NCI-H82 (cell line): Measurements from ENCODE around the gene PIGB.
"Not testable (repeated sequence)": the region's sequence is repeated elsewhere in the genome, so short reads cannot be mapped to it uniquely, and the experiment has no call there.

ENCODE experiments used
- DNase-seq: peaks from one replicate; lab custom pipeline; 2025; lab: John Stamatoyannopoulos, UW

The PIGB gene

DNA sequence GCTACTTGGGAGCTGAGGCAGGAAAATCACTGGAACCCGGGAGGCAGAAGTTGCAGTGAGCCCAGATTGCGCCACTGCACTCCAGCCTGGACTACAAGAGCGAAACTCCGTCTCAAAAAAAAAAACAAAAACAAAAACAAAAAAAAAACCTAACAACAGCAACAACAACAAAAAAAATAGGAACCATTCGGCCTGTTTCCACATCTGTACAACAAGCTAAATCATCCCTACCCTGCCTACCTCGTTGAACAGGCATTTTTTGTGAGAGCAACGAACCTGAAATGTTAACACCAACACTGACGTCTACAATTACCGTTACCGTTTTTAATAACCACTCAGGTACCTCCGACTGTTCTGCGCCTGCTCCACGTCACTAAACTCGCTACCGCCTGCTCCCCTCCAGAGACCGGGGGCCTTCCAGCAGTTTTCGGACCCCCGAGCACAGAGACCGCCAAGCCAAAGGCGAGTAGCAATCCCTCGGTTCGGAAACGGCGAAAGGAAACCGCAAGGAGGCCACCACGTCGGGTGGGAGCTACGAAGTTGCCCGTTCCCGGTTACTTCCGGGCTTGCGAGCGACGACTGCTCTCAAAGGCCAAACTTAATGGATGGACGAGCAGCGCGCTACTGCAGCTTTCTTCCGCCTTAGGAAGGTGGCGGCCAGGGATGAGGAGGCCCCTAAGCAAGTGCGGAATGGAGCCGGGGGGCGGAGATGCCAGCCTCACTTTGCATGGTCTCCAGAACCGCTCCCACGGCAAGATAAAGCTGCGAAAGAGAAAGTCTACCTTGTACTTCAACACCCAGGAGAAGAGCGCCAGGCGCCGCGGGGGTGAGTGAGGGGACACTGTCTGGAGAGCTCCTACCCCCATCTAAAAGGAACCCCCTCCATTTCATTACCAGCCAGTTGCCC, at the start of gene PIGB, which contains the start of gene PIGBOS1:
TSS of gene PIGB (plus strand) at position 635 of the 907 bp plus-strand sequence. CDS start at position 664, 29 bp downstream.
TSS of gene PIGBOS1 (minus strand) at position 536 of the 907 bp plus-strand sequence. CDS start 1,331 bp downstream, outside the sequence.
- peak; percentile 91 for DNase-seq

- DNase-seq = no peak
Observed at GRCh38 chr15:55270291-55270690, 48.7 kb upstream of the PIGB start.

GRCh38 chr15:55276324-55276723, 42.7 kb upstream of the PIGB start:
- DNase-seq = no peak

DNA sequence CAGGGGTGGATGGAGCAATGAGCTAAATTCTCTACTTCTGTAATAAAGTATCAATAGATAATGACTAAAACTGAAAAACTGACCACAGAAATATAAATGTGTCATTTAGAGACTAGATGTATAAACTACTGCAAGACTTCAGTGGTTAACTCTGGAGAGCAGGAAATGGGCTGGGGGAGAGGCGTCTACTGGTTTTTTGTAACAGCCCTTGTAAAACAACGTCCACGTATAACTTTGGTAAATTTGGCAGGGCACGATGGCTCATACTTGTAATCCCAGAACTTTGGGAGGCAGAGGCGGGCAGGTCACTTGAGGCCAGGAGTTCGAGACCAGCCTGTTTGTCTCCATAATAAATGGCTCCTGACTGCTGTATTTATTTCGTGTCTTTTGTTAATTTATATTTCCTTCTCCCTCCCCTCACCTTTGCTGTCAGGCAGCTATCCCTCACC, 41.9 kb upstream of the PIGB start:
- DNase-seq = no peak

- DNase-seq = no peak
Observed at GRCh38 chr15:55277715-55278114, 41.3 kb upstream of the PIGB start.

DNA sequence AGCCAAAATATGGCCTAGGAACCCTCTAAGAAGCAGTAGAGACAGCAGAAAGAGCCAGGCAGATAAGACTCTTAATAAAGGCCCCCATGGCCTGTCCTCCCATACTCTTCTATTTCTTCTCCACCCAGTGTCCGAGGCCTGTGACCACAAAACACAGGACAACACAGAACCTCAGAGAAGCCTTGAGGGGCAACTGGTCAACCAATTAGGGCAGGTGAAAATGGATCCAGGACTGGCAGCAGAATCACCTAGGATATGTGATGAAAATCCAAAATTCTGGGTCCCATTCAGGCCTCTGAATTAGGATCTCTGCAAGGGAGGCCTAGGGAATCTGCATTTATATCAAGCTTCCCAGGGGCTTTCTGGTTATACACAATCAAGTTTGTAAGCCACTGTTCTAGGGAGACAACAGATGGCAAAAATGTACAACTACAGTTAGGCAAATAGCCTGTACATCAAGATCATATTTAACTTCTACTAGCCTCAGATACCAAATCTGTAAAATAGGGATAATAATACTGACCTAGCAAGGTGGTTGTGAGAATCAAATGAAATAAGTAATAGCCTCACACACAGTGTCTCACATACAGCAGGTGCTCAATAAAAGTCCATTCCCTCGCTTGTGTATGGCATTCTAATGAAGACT, 39.8 kb upstream of the PIGB start:
- DNase-seq = no peak

DNA sequence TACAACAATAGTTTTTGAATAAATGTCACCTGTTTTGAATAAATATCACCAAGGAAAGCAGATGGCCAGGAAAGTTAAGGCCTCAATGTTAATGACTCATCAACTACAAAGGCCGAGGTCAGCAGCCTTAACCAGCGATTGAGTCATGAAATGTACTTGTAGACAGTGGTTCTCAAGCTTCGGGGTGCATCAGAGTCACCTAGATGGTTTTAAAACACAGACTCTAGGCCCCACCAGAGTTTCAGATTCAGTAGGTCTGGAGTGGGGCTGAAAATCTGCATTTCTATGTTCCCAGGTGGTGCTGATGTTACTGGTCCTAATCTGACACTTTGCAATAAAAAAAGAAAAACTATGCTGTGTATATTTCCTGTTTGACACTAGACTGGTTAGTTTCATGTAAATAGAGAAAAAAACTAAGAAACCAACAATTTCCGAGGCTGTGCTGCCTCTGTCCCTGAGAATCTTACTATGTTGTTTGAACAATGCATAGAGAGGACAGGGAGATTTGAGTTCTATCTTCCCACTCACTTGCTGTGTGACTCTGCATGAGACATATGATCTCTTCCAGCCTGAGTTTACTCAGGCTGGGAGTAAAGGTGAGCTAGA, 39.2 kb upstream of the PIGB start:
- no peak for DNase-seq

DNA sequence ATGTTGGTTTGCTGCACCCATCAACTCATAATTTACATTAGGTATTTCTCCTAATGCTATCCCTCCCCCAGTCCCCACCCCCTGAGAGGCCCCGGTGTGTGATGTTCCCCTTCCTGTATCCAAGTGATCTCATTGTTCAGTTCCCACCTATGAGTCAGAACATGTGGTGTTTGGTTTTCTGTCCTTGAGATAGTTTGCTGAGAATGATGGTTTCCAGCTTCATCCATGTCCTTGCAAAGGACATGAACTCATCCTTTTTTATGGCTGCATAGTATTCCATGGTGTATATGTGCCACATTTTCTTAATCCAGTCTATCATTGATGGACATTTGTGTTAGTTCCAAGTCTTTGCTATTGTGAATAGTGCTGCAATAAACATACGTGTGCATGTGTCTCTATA, 38.4 kb upstream of the PIGB start:
- DNase-seq = not testable (repeated sequence)

GRCh38 chr15:55281517-55282228, 37.3 kb upstream of the PIGB start:
- no peak for DNase-seq

GRCh38 chr15:55282284-55282833, 36.7 kb upstream of the PIGB start:
- DNase-seq = no peak

DNA sequence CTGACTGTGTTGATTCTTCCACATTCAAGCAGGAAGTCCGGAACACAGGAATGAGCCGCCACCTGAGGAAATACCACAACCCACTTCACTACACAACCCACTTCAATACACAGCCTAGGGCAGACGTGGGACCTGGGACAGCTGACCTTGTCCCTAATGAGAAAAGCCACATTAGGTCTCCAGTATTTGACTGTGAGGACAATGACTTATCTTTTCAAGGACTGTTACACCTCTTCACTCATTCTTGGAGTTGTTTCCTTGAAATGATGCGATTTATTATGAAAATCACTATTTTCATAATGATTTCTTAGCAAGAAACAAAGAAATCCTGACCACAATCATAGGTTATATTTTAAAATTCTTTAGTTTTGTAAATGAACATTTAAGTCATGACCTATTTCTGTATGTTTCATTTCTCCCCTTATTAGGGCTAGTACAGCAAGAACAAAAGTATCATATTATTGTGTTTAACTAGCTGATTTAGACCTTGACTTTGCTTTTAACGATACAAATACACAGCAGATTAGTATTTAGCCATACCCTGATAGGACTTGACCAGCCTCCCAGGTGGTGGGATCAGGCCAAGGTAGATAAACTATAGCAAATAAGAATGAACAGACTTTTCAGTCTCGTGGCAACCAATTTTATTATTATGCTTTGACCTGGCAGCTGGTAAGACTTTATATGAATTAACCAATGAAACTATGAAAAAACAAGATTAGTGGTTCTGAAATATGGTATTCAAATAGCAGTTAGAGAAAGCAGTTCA, 35.5 kb upstream of the PIGB start:
- no peak for DNase-seq

GRCh38 chr15:55284426-55284825, 34.6 kb upstream of the PIGB start:
- DNase-seq = no peak

- not testable (repeated sequence) for DNase-seq
Observed at GRCh38 chr15:55286442-55287189, 32.4 kb upstream of the PIGB start.

DNA sequence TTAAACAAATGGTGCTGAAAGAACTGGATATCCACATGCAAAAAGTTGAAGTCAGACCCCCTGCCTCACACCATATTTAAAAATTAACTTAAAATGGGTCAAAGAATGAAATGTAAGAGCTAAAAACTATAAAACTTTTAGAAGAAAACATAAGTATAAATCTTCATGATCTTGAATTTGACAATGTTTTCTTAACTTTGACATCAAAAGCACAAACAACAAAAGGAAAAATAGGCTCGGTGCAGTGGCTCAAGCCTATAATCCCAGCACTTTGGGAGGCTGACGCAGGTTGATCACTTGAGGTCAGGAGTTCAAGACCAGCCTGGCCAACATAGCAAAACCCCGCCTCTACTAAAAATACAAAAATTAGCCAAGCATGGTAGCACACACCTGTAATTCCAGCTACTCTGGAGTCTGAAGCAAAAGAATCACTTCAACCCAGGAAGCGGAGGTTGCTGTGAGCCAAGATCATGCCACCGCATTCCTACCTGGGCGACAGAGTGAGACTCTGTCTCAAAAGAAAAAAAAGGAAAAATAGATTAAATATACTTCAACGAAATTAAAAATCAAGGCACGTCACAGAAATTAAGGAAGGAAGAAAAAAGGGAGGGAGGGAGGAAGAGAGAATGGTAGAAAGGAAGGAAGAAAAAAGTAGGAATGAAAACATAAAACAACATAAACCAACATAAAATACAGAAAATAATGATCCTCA, 30.9 kb upstream of the PIGB start:
- no peak for DNase-seq

DNA sequence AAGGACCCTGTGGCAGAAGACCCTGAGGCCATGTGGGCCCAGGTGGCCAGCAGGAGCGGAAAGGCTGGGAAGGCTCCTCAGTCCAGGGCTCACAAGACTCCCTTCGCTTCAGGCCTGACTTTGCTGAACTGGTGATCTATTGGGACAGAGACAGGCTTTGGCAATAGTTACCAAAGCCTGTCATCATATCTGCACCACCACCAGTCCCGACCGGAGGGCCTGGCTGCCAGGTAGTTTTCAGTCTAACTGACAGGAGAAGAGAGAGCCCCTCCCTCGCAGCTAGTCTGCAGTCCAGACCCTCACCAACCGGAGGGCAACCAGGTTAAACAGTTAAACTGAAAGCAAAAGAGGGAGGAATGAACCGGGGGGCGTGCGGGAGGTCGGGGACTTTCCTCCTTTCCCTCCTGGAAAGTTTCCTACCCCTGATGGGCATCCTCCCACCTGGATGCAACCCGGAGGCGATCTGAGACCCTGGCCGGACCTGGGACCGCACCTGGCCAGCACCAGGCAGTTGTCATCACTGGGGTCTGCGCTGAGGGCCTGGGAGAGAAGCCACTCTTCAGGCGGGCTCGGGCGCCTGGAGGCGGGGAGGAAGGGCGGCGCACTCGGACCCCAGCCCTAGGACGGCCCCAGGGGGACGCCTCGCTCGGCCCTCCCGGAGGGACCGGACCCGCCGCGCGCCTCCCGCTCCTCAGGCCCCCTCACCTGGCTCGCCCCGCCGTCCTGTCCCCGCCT, 29.8 kb upstream of the PIGB start:
- DNase-seq = peak; percentile 50

DNA sequence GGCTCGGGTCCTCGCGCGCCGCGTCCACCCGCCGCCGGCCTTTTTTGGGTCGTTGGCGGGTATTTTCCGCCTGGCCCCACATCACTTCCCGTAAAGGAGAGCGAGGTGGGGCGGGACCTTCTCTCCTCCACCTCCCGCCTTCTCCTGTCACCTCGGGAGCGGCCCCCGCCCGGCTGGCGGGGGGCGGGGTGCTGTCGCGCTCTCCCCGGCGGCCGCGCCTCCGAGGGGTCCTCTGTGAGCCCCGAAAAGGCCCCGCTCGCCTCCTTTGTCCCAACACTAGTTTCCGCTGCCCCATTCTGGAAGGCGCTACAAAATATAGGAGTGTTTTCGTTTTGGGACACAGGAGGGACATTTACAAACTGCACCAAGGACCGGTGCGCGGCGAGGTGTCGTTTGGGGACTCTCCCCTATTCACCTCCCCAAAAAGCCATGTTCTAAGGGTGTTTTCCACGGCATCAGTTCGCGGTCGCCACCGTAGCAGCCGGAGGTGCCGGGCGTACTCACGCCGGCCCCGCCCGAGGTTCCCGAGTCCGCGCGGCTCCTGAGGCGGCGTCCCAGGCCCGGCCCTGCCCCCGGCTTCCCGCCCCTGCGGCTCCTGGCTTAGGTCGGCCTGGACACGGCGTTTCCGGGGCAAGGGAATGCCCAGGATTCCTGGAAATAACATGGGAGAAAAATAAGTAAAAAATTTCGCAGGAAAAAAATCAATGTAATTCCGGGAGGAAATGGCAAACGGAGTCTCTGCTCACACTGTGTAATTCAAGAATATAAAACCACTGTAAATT, 29.1 kb upstream of the PIGB start, which contains the start of gene RAB27A:
TSS of gene RAB27A (minus strand) at position 68 of the 782 bp plus-strand sequence. CDS start 54,879 bp downstream, outside the sequence.
- DNase-seq = peak; percentile 74

DNA sequence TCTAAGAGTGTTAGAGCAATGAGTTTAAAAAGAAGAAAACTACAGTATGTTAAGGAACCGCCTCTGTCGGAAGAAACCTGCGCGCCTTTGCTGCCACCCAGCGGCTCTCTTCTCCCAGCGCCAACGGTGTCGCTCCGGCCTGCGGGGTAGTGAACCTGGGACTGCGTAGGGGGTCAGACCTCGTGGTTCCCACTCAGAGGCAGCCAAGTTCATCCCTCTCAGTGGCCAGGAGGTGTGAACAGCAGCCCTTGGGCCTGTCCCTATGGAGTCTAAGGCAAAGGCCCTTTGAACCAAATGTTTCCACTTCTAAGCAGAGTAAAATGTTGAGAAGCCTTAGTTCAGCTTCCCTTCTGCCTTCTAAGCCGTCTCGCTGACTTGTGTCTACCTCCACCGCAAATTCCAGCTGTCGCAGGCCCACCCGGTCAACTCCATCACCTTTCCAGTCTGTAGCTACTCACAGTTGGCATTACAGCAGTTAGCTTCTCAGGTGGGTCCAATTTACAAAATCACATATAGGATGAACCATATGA, 28.4 kb upstream of the PIGB start:
- peak; percentile 87 for DNase-seq

DNA sequence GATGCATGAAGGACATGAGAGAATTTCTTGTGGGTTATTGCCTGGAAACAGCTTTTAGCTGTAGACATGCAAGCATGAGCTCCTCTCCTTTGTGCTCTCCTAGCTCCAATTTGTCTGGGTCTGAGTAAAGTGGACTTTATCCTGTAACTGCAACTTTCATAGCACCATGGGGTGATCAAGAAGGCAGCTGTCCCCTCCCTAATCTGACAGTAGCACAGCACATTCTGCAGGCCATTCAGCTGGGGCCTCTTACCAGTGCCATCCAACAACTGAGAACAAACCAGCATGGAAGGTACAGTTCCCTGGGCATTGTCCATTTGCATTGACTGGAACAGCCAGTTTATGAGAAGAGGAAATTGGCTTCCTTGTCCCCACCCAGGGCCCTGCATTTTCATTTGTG, 21.7 kb upstream of the PIGB start:
- no peak for DNase-seq
